ENCODE measurements around the gene ME1. TPM values are rescaled to one million over a fixed set of nuclear protein-coding genes. Genes with fewer than 3 reads are reported as not detected.
A peak's percentile ranks its signal among the peaks of the same experiment; 100 is the strongest.

The ME1 gene
- total RNA-seq, 1 experiment from 2014 or later = 7.8 TPM

DNA sequence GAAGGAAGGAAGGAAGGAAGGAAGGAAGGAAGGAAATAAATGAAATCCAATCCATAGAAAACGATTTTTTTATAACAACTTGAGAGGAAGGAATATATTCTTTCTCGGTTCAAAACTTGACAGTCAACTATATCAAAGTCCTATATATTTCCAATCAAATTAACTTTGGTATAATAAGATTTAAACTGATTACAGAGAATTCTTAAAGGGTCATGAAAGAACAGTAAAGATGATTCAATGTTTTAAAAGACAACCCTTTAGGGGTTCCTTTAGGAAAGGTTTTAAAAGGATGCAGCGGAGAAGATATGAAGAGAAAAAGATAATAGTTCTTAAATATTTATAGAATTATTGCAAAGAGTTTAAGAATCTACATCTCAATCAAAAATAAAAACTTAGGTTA is 61.2 kb downstream of the ME1 start:
- Mint-ChIP-seq H3K36me3 (ENCODE audit: insufficient read depth in 1 of 3, low read depth in 3 of 3) (no peaks in the 10 kb centered on the region), H3K4me1 (no peaks in the 10 kb centered on the region), H3K9me3 (no peaks in the 10 kb centered on the region), H3K27me3 (ENCODE audit: low read depth) (no peaks in the 10 kb centered on the region), H3K27ac (0 out of 7 replicates have a peak overlapping the region, but pooled peaks of 1 of the 3 experiments have one; percentile 35), H3K4me3 (no peak overlapping the region)
- H3K23ac ChIP-seq (ENCODE audit: insufficient read length, low read depth, low read length) = no peak overlapping the region
- no peak overlapping the region for H3K27ac ChIP-seq (ENCODE audit: insufficient read length, low read depth, low read length)
- no peak overlapping the region for H3K18ac ChIP-seq (ENCODE audit: insufficient read length, low read depth, low read length)
- H4K20me1 ChIP-seq (ENCODE audit: control insufficient read depth, insufficient read depth, insufficient read length) = no peaks in the 10 kb centered on the region
- H2BK5ac ChIP-seq (ENCODE audit: insufficient read length, low read length) = no peak overlapping the region
- H4K5ac ChIP-seq (ENCODE audit: insufficient read length, low read depth, low read length) = no peak overlapping the region
- TF ChIP-seq, protein P1, sequence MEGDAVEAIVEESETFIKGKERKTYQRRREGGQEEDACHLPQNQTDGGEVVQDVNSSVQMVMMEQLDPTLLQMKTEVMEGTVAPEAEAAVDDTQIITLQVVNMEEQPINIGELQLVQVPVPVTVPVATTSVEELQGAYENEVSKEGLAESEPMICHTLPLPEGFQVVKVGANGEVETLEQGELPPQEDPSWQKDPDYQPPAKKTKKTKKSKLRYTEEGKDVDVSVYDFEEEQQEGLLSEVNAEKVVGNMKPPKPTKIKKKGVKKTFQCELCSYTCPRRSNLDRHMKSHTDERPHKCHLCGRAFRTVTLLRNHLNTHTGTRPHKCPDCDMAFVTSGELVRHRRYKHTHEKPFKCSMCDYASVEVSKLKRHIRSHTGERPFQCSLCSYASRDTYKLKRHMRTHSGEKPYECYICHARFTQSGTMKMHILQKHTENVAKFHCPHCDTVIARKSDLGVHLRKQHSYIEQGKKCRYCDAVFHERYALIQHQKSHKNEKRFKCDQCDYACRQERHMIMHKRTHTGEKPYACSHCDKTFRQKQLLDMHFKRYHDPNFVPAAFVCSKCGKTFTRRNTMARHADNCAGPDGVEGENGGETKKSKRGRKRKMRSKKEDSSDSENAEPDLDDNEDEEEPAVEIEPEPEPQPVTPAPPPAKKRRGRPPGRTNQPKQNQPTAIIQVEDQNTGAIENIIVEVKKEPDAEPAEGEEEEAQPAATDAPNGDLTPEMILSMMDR (conservative IDR thresholded peaks at IDR 0.05) = no peak
- DNase-seq = no peak
- H3K9ac ChIP-seq (ENCODE audit: extremely low read depth, insufficient read length, low read length) = no peak overlapping the region
- H2BK120ac ChIP-seq (ENCODE audit: low read depth, low read length, poor library complexity, severe bottlenecking) = no peak overlapping the region
- no peak overlapping the region for H3K4ac ChIP-seq (ENCODE audit: low read depth, low read length)
- no peaks in the 10 kb centered on the region for H3K79me2 ChIP-seq (ENCODE audit: insufficient read depth, low read length)
- H3K9me3 ChIP-seq (ENCODE audit: control insufficient read depth, low read depth, low read length) = no peaks in the 10 kb centered on the region
- no peak overlapping the region for H3T11ph ChIP-seq (ENCODE audit: low read length)
- H4K8ac ChIP-seq (replicated peaks; ENCODE audit: insufficient read length, low read depth, low read length) = no peak overlapping the region
- no CpG with 5 or more reads among the region's 3 CpGs for WGBS (ENCODE audit: extremely low coverage, insufficient read length, low lambda C conversion rate)
- H2BK15ac ChIP-seq (ENCODE audit: low read depth, low read length) = no peak overlapping the region
- no peak overlapping the region for H3K56ac ChIP-seq (ENCODE audit: insufficient read length, low read depth, low read length)
- H2BK12ac ChIP-seq (ENCODE audit: insufficient read length, low read depth, low read length) = no peak overlapping the region
- H3K4me2 ChIP-seq (ENCODE audit: insufficient read depth, insufficient read length, low read length) = no peak overlapping the region
- no peaks in the 10 kb centered on the region for H3K27me3 ChIP-seq (ENCODE audit: insufficient read depth, low read length)
- H3K4me1 ChIP-seq (ENCODE audit: insufficient read depth, low read length) = no peaks in the 10 kb centered on the region
- H3K23me2 ChIP-seq (ENCODE audit: insufficient read length, low read depth, low read length, poor library complexity, severe bottlenecking) = no peaks in the 10 kb centered on the region
- H3K79me1 ChIP-seq (ENCODE audit: insufficient read depth, low read depth, low read length, poor library complexity, severe bottlenecking) = no peaks in the 10 kb centered on the region
- H2AK5ac ChIP-seq (ENCODE audit: insufficient read length, low read length) = no peak overlapping the region
- H4K91ac ChIP-seq (ENCODE audit: insufficient read length, low read depth, low read length) = no peak overlapping the region
- H2BK20ac ChIP-seq (ENCODE audit: low read depth, low read length, poor library complexity, severe bottlenecking) = no peak overlapping the region
- no peak overlapping the region for H2AFZ ChIP-seq (ENCODE audit: low read length)
- H3K14ac ChIP-seq (ENCODE audit: insufficient read depth, low read length) = no peak overlapping the region
